Posterior cingulate gyrus (tissue), 11 donors: ENCODE measurements around the gene CTNNA3.

Source experiments
- DNase-seq, 10 donors: peaks; one replicate each; pipeline versions ENCODE4 v3.0.0 to v3.0.0-alpha.2; 2020 to 2021; ENCODE audit warnings: mixed read lengths in 3 of 10
- intact Hi-C: fragments of 100-400 bp; cut with DNase I; formaldehyde crosslinking; loops from one replicate; pipeline ENCODE4 v1.15.1; 2023

CTNNA3 gene

GRCh38 chr10:66292456-66292855 lies 1403.5 kb downstream of the CTNNA3 start:
- intact Hi-C loops: no loop called here
- DNase-seq: no peak

DNA sequence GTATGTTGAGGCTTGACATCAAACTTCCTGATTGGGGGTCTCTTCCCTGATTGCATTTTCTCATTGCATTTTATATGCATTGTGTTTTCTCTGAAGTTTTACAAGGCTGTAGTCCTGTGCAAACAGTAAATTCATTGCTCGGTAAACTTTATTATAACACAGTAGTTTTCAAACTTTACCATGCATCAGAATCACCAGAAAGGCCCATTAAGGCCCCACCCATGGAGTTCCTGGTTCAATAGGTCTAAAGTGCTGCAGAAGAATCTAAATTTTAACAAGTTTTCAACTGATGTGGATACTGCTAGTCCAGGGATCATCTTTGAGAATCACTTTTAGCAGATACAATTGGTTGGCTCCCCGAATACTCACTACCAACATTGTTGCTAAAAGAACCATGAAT lies 1404.9 kb downstream of the CTNNA3 start:
- DNase-seq: no peak
- intact Hi-C loops: no loop called here

- no peak for DNase-seq
- intact Hi-C loops: no loop called here
Observed at GRCh38 chr10:66284621-66285020, 1411.4 kb downstream of the CTNNA3 start.

DNA sequence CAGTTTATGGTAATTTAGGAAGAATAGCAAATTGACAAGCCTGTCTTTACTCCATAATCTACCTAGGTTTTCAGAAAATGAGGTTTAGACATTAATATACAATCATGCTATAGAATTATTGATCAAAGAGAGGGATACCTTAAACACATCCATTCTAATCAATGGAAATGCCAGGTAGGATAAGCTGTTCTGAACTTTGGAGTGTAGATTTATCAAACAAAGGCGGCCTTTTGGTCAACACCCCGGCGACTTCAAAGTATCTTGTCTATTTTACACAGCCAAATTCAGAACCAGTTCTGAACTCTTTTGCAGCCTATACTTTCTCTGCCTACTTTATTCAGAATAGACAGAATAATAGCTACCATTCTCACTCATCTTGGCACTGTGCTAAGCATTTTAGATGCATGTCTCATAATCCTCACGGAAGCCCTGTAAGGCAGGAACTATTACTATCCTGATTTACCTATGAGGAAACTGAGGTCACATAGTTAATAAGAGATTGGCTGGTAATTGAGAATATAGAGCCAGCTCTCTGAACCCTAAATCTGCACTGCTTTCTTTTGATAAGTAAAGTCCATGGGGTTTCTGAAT lies 1412.0 kb downstream of the CTNNA3 start:
- DNase-seq: no peak
- intact Hi-C loops: no loop called here

GRCh38 chr10:66283064-66283463 lies 1412.9 kb downstream of the CTNNA3 start:
- DNase-seq: no peak
- intact Hi-C loops: no loop called here

DNA sequence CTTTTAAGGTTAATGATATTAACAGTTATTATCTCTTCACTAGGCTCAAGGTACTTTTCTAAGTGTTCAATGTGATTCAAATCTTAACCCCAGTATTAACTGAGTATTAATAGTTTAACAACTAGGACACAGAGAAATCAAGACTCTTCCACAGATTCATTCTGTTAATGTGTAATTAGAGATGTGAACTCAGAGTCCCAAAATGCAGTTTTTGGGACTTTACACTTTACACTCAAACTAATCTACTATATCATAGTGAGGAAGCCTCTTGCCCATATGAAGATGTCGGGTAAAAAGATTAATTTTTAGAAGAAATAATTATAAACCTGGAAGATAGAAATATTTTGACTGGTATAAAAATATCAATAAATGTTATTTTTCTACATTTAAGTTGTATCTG lies 1414.7 kb downstream of the CTNNA3 start:
- intact Hi-C loops: no loop called here
- no peak for DNase-seq

DNA sequence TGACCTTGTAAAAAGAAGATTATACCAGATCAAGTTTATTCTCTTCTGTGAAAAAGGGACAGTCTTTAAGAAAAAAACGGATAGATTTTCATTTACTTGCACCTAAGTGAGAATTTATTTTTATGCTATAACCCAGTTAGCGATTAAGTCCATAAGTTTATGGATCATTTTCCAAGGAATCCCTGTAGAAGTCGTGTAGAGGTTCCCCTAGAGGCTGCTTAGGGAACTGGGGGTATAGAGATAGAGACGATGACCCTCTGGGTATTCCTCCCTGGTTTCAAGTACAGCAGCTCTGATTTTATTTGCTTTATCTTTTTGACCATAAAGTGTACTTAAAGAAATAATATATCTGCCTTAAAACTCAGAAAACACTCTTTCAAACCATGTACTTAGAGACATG lies 1418.5 kb downstream of the CTNNA3 start:
- intact Hi-C loops: no loop called here
- no peak for DNase-seq

- intact Hi-C loops: no loop called here
Observed at GRCh38 chr10:66273966-66274519, 1422.0 kb downstream of the CTNNA3 start.

DNA sequence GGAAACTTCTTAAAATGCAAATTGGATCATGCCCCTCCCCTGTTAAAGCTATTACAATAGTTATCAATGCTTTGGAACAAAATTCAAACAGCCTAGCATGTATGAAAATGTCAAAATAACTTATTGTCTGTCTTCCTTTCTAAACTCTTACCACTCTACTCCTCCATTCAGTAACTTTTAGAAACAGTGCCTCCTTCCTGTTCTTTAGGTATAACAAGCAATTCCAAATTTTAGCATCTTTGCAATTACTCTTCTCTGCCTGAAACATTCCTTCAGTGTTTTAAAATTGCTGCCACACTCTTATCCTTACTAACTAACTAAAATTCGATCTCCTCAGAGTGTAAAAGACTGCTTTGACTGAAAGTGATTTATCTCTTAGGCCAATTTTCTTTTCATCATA lies 1430.6 kb downstream of the CTNNA3 start:
- DNase-seq: no peak
- intact Hi-C loops: no loop called here

More at GRCh38 chr10:66273966-66274519, 1422.0 kb downstream of the CTNNA3 start:
- no peak for DNase-seq

DNA sequence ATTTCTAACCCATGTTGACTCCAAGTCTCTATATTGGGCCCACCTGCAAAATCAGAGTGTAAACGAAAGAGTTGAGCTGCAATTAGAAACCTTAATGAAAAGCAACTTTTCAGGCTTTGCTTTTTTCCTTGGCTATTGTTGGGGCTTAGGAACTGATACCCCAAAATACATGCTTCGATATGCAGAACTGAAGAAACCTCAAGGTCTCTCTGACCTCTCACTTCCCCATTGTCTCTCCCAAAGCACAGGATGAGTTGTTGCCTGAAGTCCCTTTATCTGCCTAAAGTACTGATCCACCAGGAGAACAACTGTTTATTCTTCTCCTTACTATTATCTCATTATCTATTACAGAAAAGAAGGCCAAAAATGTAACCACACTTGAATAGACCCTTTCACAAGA lies 1436.2 kb downstream of the CTNNA3 start:
- DNase-seq: no peak
- intact Hi-C loops: no loop called here

GRCh38 chr10:66258693-66259092 lies 1437.3 kb downstream of the CTNNA3 start:
- intact Hi-C loops: no loop called here

DNA sequence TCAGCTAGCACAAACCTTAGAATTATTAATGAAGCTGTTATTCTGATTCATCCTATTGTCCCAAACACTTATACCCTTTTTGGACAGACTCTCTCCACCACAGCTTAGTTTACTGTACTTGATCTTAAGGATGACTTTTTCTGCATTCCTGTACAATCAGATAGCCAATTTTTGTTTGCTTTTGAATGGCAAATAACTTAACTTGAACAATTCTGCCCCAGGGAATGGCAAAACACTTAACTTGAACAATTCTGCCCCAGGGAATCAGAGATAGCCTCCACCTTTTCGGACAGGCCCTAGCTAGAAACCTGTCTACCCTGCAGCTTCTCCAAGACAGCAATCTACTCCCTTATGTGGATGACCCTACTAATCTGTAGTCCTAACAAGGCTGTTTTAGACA lies 1438.2 kb downstream of the CTNNA3 start:
- DNase-seq: no peak
- intact Hi-C loops: no loop called here

More at GRCh38 chr10:66258693-66259092, 1437.3 kb downstream of the CTNNA3 start:
- no peak for DNase-seq

- intact Hi-C loops: no loop called here
- DNase-seq: no peak
Observed at GRCh38 chr10:66252986-66253385, 1443.0 kb downstream of the CTNNA3 start.

DNA sequence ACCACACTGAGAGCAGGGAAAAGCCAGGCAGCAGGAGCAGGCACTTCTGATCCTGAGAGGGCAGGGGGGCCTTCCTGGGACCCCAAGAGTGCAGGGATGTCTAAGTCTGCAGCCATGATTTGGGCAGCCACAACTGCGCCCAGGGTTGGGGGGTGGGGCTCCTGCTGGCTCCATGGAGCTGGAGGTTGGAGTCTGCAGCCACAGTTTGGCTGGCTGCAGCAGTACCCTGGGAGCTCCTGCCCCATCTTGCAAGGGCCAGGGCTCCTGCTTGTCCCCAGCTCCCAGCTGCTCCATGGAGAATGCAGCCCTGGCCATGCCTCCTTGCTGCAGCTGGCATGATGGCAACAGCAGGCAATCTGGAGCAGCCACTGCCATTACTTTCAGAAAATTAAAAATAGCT lies 1449.8 kb downstream of the CTNNA3 start:
- intact Hi-C loops: no loop called here
- peak in 3 of 10 donors; percentile 24 to 69 (median 57) for DNase-seq

- no peak for DNase-seq
- intact Hi-C loops: no loop called here
Observed at GRCh38 chr10:66244953-66245352, 1451.0 kb downstream of the CTNNA3 start.

- intact Hi-C loops: no loop called here
- no peak for DNase-seq
Observed at GRCh38 chr10:66242885-66243284, 1453.1 kb downstream of the CTNNA3 start.

DNA sequence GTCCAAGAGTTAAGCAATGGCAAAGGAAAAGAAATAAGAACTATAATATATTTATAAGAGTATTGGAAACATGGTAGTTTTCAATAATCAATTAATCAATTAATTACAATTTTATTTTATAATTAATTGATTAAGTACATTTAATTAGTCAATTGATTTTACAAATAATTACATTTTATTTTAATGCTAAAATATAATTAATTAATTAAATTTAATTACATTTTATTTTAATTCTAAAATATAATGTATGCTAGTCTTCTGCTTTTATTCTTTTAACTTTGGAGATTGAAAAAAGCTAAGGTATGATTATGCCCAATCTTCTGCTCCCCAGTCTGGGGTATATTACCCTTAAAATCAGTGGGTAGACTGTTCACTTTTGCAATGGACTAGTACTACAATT lies 1456.9 kb downstream of the CTNNA3 start:
- intact Hi-C loops: no loop called here
- DNase-seq: no peak

DNA sequence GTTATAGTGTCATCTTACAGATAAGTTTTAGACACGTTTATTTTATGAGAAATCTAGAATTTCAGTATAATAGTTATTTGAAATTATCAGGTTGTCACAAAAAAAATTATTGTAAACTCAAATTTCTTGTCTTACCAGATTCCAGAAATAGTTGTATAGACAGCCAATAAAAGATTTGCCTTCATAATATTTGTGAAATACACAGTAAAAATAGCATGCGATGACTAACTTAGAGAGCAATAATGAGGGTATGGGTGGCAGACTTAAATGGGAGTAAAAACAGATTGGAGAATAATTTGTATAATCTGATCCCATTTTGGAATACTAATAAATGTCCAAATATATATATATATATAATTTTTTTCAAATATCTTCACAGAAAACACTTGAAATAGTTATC lies 1457.7 kb downstream of the CTNNA3 start:
- no peak for DNase-seq
- intact Hi-C loops: no loop called here

GRCh38 chr10:66234872-66235271 lies 1461.1 kb downstream of the CTNNA3 start:
- intact Hi-C loops: no loop called here
- no peak for DNase-seq

DNA sequence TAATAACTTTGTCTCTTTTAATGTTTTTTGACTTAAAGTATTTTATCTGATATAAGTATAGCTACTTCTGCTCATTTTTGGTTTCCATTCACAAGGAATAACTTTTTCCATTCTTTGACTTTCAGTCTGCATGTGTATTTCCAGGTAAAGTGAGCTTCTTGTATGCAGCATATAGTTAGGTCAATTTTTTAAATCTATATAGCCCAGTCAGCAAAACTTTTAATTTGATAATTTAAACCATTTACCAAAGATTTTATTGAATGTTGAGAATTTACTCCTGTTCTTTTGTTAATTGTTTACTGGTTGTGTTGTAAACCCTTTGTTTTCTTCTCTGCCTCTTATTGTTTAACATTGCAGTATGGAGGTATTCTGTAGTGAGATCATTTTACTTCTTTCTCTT lies 1467.1 kb downstream of the CTNNA3 start:
- DNase-seq: no peak
- intact Hi-C loops: no loop called here

- intact Hi-C loops: no loop called here
- DNase-seq: no peak
Observed at GRCh38 chr10:66223656-66224055, 1472.3 kb downstream of the CTNNA3 start.

DNA sequence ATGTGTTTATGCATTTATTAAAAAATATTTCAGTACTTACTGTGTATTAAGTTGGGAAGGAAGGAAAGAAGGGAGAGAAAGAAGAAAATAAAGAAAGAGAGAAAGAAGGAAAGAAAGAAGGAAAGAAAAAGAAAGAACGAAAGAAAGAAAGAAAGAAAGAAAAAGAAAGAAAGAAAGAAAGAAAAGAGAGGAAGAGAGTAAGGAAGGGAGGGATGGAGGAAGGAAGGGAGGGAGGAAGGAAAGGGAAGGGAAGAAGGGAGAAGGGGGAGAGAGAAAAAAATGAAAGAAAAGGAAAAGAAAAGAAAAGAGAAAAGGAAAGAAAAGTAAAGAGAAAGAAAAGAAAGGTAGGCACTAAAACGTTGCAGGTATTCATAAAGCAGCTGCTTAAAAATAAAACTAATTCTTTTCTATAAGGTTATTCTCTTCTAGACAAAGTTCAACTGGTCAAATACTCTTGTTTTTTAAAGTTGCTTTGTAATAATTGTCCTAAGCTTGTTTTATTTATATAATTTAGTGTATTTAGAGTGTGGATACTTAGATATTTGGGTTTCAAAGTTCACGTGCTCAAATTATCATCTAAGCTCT lies 1473.4 kb downstream of the CTNNA3 start:
- no peak for DNase-seq

More for the DNA sequence above, 1473.4 kb downstream of the CTNNA3 start:
- intact Hi-C loops: no loop called here
